A204.1 (cell line): ENCODE data around the gene PIK3R6.

Source experiments
- FAIRE-seq: peaks from 2 replicates; lab custom pipeline; 2012; peaks lifted over from hg19 to GRCh38; lab: Jason Lieb, UNC

Gene PIK3R6

GRCh38 chr17:8867361-8867981 is at the start of gene PIK3R6:
Gene PIK3R6, minus strand, starts transcription at chr17:8867674. Its CDS starts 17,880 bp downstream, at chr17:8849794.
- no peak for FAIRE-seq

- FAIRE-seq = no peak
Measured at GRCh38 chr17:8916466-8916865, 49.0 kb upstream of the PIK3R6 start.

GRCh38 chr17:8914554-8914953 is 47.1 kb upstream of the PIK3R6 start:
- FAIRE-seq = no peak

GRCh38 chr17:8913879-8914278 is 46.4 kb upstream of the PIK3R6 start:
- no peak for FAIRE-seq

- no peak for FAIRE-seq
Measured at GRCh38 chr17:8913091-8913490, 45.6 kb upstream of the PIK3R6 start.

- no peak for FAIRE-seq
Measured at GRCh38 chr17:8912084-8912981, 44.9 kb upstream of the PIK3R6 start.

GRCh38 chr17:8910969-8911604 is 43.6 kb upstream of the PIK3R6 start:
- no peak for FAIRE-seq

GRCh38 chr17:8909586-8910270 is 42.3 kb upstream of the PIK3R6 start:
- FAIRE-seq = no peak

GRCh38 chr17:8905331-8905730 is 37.9 kb upstream of the PIK3R6 start:
- no peak for FAIRE-seq

GRCh38 chr17:8904686-8905085 is 37.2 kb upstream of the PIK3R6 start:
- FAIRE-seq = no peak

- FAIRE-seq = no peak
Measured at GRCh38 chr17:8904201-8904600, 36.7 kb upstream of the PIK3R6 start.

GRCh38 chr17:8900626-8901585 is 33.4 kb upstream of the PIK3R6 start:
- no peak for FAIRE-seq

- FAIRE-seq = no peak
Measured at GRCh38 chr17:8900207-8900606, 32.7 kb upstream of the PIK3R6 start.

GRCh38 chr17:8898636-8899035 is 31.2 kb upstream of the PIK3R6 start:
- no peak for FAIRE-seq

- no peak for FAIRE-seq
Measured at GRCh38 chr17:8898126-8898525, 30.7 kb upstream of the PIK3R6 start.

GRCh38 chr17:8896641-8897635 is 29.5 kb upstream of the PIK3R6 start:
- no peak for FAIRE-seq

GRCh38 chr17:8896087-8896486 is 28.6 kb upstream of the PIK3R6 start:
- no peak for FAIRE-seq

- peak; percentile 96 for FAIRE-seq
Measured at GRCh38 chr17:8894673-8895578, 27.5 kb upstream of the PIK3R6 start.

- FAIRE-seq = no peak
Measured at GRCh38 chr17:8894202-8894671, 26.8 kb upstream of the PIK3R6 start.
